TTC549 (cell line): ENCODE data around the gene ZFPM1.
"Not testable (repeated sequence)": the region's sequence is repeated elsewhere in the genome, so short reads cannot be mapped to it uniquely, and the experiment has no call there.

Experiments
- FAIRE-seq: peaks from 2 replicates; lab custom pipeline; 2012; peaks lifted over from hg19 to GRCh38; lab: Jason Lieb, UNC

ZFPM1 gene

GRCh38 chr16:88515371-88515770 is 62.3 kb downstream of the ZFPM1 start:
- FAIRE-seq = no peak

- FAIRE-seq = no peak
Measured at GRCh38 chr16:88515925-88516594, 63.0 kb downstream of the ZFPM1 start.

GRCh38 chr16:88516601-88517061 is 63.6 kb downstream of the ZFPM1 start:
- FAIRE-seq = no peak

- not testable (repeated sequence) for FAIRE-seq
Measured at GRCh38 chr16:88517208-88517774, 64.2 kb downstream of the ZFPM1 start.

GRCh38 chr16:88518411-88519111 is 65.5 kb downstream of the ZFPM1 start:
- FAIRE-seq = not testable (repeated sequence)

GRCh38 chr16:88519240-88519639 is 66.2 kb downstream of the ZFPM1 start:
- no peak for FAIRE-seq

GRCh38 chr16:88519938-88520653 is 67.0 kb downstream of the ZFPM1 start:
- no peak for FAIRE-seq

GRCh38 chr16:88521674-88522073 is 68.6 kb downstream of the ZFPM1 start:
- FAIRE-seq = no peak

- no peak for FAIRE-seq
Measured at GRCh38 chr16:88522276-88522949, 69.3 kb downstream of the ZFPM1 start.

GRCh38 chr16:88523309-88524161 is 70.5 kb downstream of the ZFPM1 start:
- FAIRE-seq = no peak

- no peak for FAIRE-seq
Measured at GRCh38 chr16:88524274-88524972, 71.3 kb downstream of the ZFPM1 start.

GRCh38 chr16:88524973-88525662 is 72.0 kb downstream of the ZFPM1 start:
- FAIRE-seq = no peak

GRCh38 chr16:88525663-88525990 is 72.5 kb downstream of the ZFPM1 start:
- no peak for FAIRE-seq

- FAIRE-seq = no peak
Measured at GRCh38 chr16:88526008-88526905, 73.2 kb downstream of the ZFPM1 start.

GRCh38 chr16:88526906-88527185 is 73.8 kb downstream of the ZFPM1 start:
- no peak for FAIRE-seq

- FAIRE-seq = no peak
Measured at GRCh38 chr16:88527186-88527936, 74.3 kb downstream of the ZFPM1 start.

GRCh38 chr16:88527937-88528743 is 75.1 kb downstream of the ZFPM1 start:
- no peak for FAIRE-seq

- FAIRE-seq = no peak
Measured at GRCh38 chr16:88528902-88529318, 75.8 kb downstream of the ZFPM1 start.
